Activated T-cell treated with anti-CD3 and anti-CD28 coated beads for 4 hours (primary cell): ENCODE data around the gene FAM98C.

Source experiments
- DNase-seq: peaks from one replicate; pipeline ENCODE4 v3.0.0-alpha.2; 2020

Gene FAM98C

GRCh38 chr19:38381138-38381537 is 21.8 kb upstream of the FAM98C start:
- DNase-seq, result no peak

- DNase-seq, result no peak
Measured at GRCh38 chr19:38383184-38383583, 19.7 kb upstream of the FAM98C start.

- DNase-seq, result no peak
Measured at GRCh38 chr19:38383743-38384142, 19.1 kb upstream of the FAM98C start.

GRCh38 chr19:38384209-38385027 is 18.5 kb upstream of the FAM98C start:
- no peak for DNase-seq

- no peak for DNase-seq
Measured at GRCh38 chr19:38385057-38385803, 17.7 kb upstream of the FAM98C start.

- DNase-seq, result no peak
Measured at GRCh38 chr19:38385804-38386257, 17.1 kb upstream of the FAM98C start.

GRCh38 chr19:38386300-38386970 is 16.5 kb upstream of the FAM98C start:
- no peak for DNase-seq

- no peak for DNase-seq
Measured at GRCh38 chr19:38386971-38387549, 15.8 kb upstream of the FAM98C start.

- DNase-seq, result peak; percentile 75
Measured at GRCh38 chr19:38387550-38388348, 15.1 kb upstream of the FAM98C start, which contains the start of gene GGN. GGN (minus strand) TSS chr19:38388034; CDS start chr19:38387261, 773 bp downstream.

- DNase-seq, result no peak
Measured at GRCh38 chr19:38388349-38389100, 14.4 kb upstream of the FAM98C start, which contains the start of gene SPRED3. SPRED3 (plus strand) TSS chr19:38388697; CDS start chr19:38390303, 1,606 bp downstream.

GRCh38 chr19:38389101-38389925 is 13.6 kb upstream of the FAM98C start:
- no peak for DNase-seq

- DNase-seq, result no peak
Measured at GRCh38 chr19:38389957-38390924, 12.7 kb upstream of the FAM98C start.

- no peak for DNase-seq
Measured at GRCh38 chr19:38391911-38392464, 10.9 kb upstream of the FAM98C start.

GRCh38 chr19:38392707-38393308 is 10.1 kb upstream of the FAM98C start:
- no peak for DNase-seq

GRCh38 chr19:38394488-38394887 is 8.4 kb upstream of the FAM98C start:
- DNase-seq, result peak; percentile 52

- DNase-seq, result no peak
Measured at GRCh38 chr19:38395381-38396114, 7.3 kb upstream of the FAM98C start.

- DNase-seq, result no peak
Measured at GRCh38 chr19:38399081-38399480, 3.8 kb upstream of the FAM98C start.

GRCh38 chr19:38399537-38399936 is 3.4 kb upstream of the FAM98C start:
- DNase-seq, result no peak
